K562 (cell line): ENCODE results near the gene GALT. TPM values are rescaled to one million over a fixed set of nuclear protein-coding genes. Genes with fewer than 3 reads are reported as not detected.

Experiments
- ATAC-seq: fragments of 200-7000 bp; cut with Tn5 transposase; 3 replicates; pipeline ENCODE4 v1.9.1; 2020; ENCODE audit warnings: moderate library complexity
- BruUV-seq: library from RNA; stranded (reverse); fragments of 400-500 nt; replicated peaks from 2 replicates; lab custom pipeline; 2021; lab: Mats Ljungman, UMichigan
- CTCF ChIA-PET: fragments of 300-600 bp; formaldehyde crosslinking; extraction: SDS; loops from one replicate; lab custom pipeline; 2021; ENCODE audit warnings: low intra/inter-chr PET ratio; lab: Yijun Ruan, JAX
- POLR2A ChIA-PET: fragments of 300-600, 350-650 bp; sonication (Branson Sonifier 250); formaldehyde crosslinking; extraction: SDS; loops from one replicate; lab custom pipeline; 2021; ENCODE audit warnings: antibody characterized with exemption, inconsistent platforms; lab: Yijun Ruan, JAX
- DNase-seq, 4 experiments: peaks; one replicate each; pipeline versions ENCODE4 v3.0.0 to v3.0.0-alpha.2; 2011 to 2018; ENCODE audit warnings: low spot score in 3 of 4, mixed read lengths in 3 of 4; ENCODE audit errors: extremely low read depth in 1 of 4
- FAIRE-seq: peaks from 2 replicates; lab custom pipeline; 2011; peaks lifted over from hg19 to GRCh38; lab: Jason Lieb, UNC
- H2AFZ ChIP-seq: 2 replicates; pipeline ENCODE4 v1.6.0; 2011; ENCODE audit warnings: low read depth, low read length, control low read depth, inconsistent platforms
- H3K27ac ChIP-seq: fragments of 200-600 bp; 3 replicates; pipeline ENCODE4 v1.8.0; 2011; ENCODE audit warnings: low read depth, mild to moderate bottlenecking, control low read depth, inconsistent platforms, low read length, moderate library complexity, mixed read lengths; ENCODE audit errors: extremely low read depth
- H3K27me3 ChIP-seq, 2 experiments: fragments of 300-600 bp in 1 of 2; 2 replicates in 1 of 2; 3 replicates in 1 of 2; pipeline versions ENCODE4 v1.6.0 to v1.8.0; 2011; ENCODE audit warnings: inconsistent platforms in 2 of 2, low read length in 2 of 2, mild to moderate bottlenecking in 1 of 2, mixed read lengths in 1 of 2, moderate library complexity in 1 of 2; ENCODE audit not compliant: control insufficient read depth in 2 of 2, insufficient read depth in 2 of 2
- H3K36me3 ChIP-seq: fragments of 300-600 bp; 3 replicates; pipeline ENCODE4 v1.8.0; 2011; ENCODE audit warnings: mild to moderate bottlenecking, low read length, inconsistent platforms; ENCODE audit not compliant: control insufficient read depth, insufficient read depth
- H3K4me1 ChIP-seq, 2 experiments: fragments of 200-600 bp in 1 of 2; replicated peaks in 1 of 2; 2 replicates in 1 of 2; 3 replicates in 1 of 2; pipeline versions ENCODE4 v1.5.1 to v1.8.0; 2011; ENCODE audit warnings: inconsistent platforms in 2 of 2, low read length in 2 of 2, mild to moderate bottlenecking in 1 of 2, mixed read lengths in 1 of 2, moderate library complexity in 1 of 2; ENCODE audit not compliant: control insufficient read depth in 2 of 2, insufficient read depth in 2 of 2
- H3K4me2 ChIP-seq: 2 replicates; pipeline ENCODE4 v1.6.1; 2011; ENCODE audit warnings: low read length, control low read depth, inconsistent platforms, mixed read lengths; ENCODE audit not compliant: insufficient read depth
- H3K4me3 ChIP-seq: fragments of 200-600 bp; sonication (generic), shearing (Covaris generic); 2 replicates; pipeline ENCODE4 v1.5.1; 2016; ENCODE audit warnings: control low read depth, inconsistent platforms
- H3K79me2 ChIP-seq: fragments of 200-600 bp; 3 replicates; pipeline ENCODE4 v1.8.0; 2011; ENCODE audit warnings: low read length, inconsistent platforms; ENCODE audit not compliant: control insufficient read depth, insufficient read depth
- H3K9ac ChIP-seq, 2 experiments: 2 replicates each; pipeline versions ENCODE4 v1.6.0 to v1.6.1; 2011; ENCODE audit warnings: low read depth in 2 of 2, low read length in 2 of 2, control low read depth in 1 of 2, inconsistent platforms in 1 of 2, mild to moderate bottlenecking in 1 of 2, mixed read lengths in 1 of 2; ENCODE audit not compliant: insufficient read depth in 1 of 2
- H3K9me1 ChIP-seq: one replicate; pipeline ENCODE4 v1.6.0; 2011; ENCODE audit warnings: inconsistent platforms, mild to moderate bottlenecking, low read length, moderate library complexity; ENCODE audit not compliant: control insufficient read depth, insufficient read depth
- H3K9me3 ChIP-seq: replicated peaks from 2 replicates; pipeline ENCODE4 v1.5.1; 2011; ENCODE audit warnings: low read depth, low read length, inconsistent platforms; ENCODE audit not compliant: control insufficient read depth, insufficient read depth
- H4K20me1 ChIP-seq: replicated peaks from 2 replicates; pipeline ENCODE4 v1.6.1; 2011; ENCODE audit warnings: low read length, inconsistent platforms, mixed read lengths; ENCODE audit not compliant: control insufficient read depth, insufficient read depth
- MAX ChIP-seq: sonication (generic); formaldehyde crosslinking; IDR thresholded peaks from 2 replicates; pipeline ENCODE4 v1.9.0; 2022; ENCODE audit warnings: mild to moderate bottlenecking, missing genetic modification reagents
- MCM3 ChIP-seq: fragments of 450-650 bp; IDR thresholded peaks from 2 replicates; pipeline ENCODE4 v1.6.1; 2016
- MEIS2 ChIP-seq: fragments of 450-650 bp; IDR thresholded peaks from 2 replicates; pipeline ENCODE4 v1.6.1; 2014; ENCODE audit warnings: mild to moderate bottlenecking; ENCODE audit not compliant: partially characterized antibody
- MYC ChIP-seq, 2 experiments: fragments of 250-450 bp in 1 of 2; sonication (Bioruptor Pico) in 1 of 2; IDR thresholded peaks; 2 replicates each; pipeline versions ENCODE4 v1.5.1 to v1.6.1; 2012 to 2021; ENCODE audit warnings: low read depth in 2 of 2, borderline replicate concordance in 1 of 2, improper control_type of control experiment in 1 of 2, low read length in 1 of 2, mild to moderate bottlenecking in 1 of 2, moderate library complexity in 1 of 2
- NCOR1 ChIP-seq: fragments of 450-650 bp; IDR thresholded peaks from 2 replicates; pipeline ENCODE4 v1.6.1; 2016; ENCODE audit warnings: mild to moderate bottlenecking, moderate library complexity
- NFATC3 ChIP-seq: fragments of 450-650 bp; IDR thresholded peaks from 2 replicates; pipeline ENCODE4 v1.6.1; 2017; ENCODE audit warnings: mild to moderate bottlenecking
- NR4A1 ChIP-seq, 2 experiments: fragments of 250-450 bp in 1 of 2; fragments of 450-650 bp in 1 of 2; sonication (Bioruptor Pico) in 1 of 2; IDR thresholded peaks; 2 replicates each; pipeline versions ENCODE4 v1.4.0 to v1.6.1; 2016 to 2020; ENCODE audit warnings: mild to moderate bottlenecking in 2 of 2, missing compliant biosample characterization in 1 of 2, missing genetic modification characterization in 1 of 2, moderate library complexity in 1 of 2
- PBX2 ChIP-seq, 2 experiments: IDR thresholded peaks in 1 of 2; conservative IDR thresholded peaks in 1 of 2; 2 replicates each; pipeline ENCODE4 v1.6.1; 2016; ENCODE audit warnings: low read depth in 2 of 2, mild to moderate bottlenecking in 1 of 2, missing compliant biosample characterization in 1 of 2, missing genetic modification characterization in 1 of 2, moderate library complexity in 1 of 2
- POLR2G ChIP-seq: fragments of 200-400 bp; formaldehyde crosslinking; IDR thresholded peaks from 2 replicates; pipeline ENCODE4 v1.6.1; 2017; ENCODE audit warnings: low read depth, mild to moderate bottlenecking, antibody characterized with exemption, low read length, moderate library complexity
- RBFOX2 ChIP-seq: fragments of 200-400 bp; formaldehyde crosslinking; IDR thresholded peaks from 2 replicates; pipeline ENCODE4 v1.6.1; 2017; ENCODE audit warnings: low read depth, mild to moderate bottlenecking, low read length, moderate library complexity
- SAFB ChIP-seq: fragments of 200-400 bp; formaldehyde crosslinking; IDR thresholded peaks from 2 replicates; pipeline ENCODE4 v1.6.1; 2017; ENCODE audit warnings: low read depth, low read length, borderline replicate concordance
- TAF9B ChIP-seq: fragments of 450-650 bp; IDR thresholded peaks from 2 replicates; pipeline ENCODE4 v1.6.1; 2018; ENCODE audit warnings: mild to moderate bottlenecking; ENCODE audit not compliant: partially characterized antibody
- TCF7L2 ChIP-seq: fragments of 150-350 bp; IDR thresholded peaks from 2 replicates; pipeline ENCODE4 v1.6.1; 2016; ENCODE audit warnings: low read depth, mild to moderate bottlenecking, low read length, moderate library complexity
- TGIF2 ChIP-seq: sonication (generic); formaldehyde crosslinking; IDR thresholded peaks from 2 replicates; pipeline ENCODE4 v1.8.1; 2022; ENCODE audit warnings: mild to moderate bottlenecking, missing genetic modification reagents, moderate library complexity
- ZBED1 ChIP-seq: IDR thresholded peaks from 2 replicates; pipeline ENCODE4 v1.6.1; 2014
- ZFP1 ChIP-seq: fragments of 450-650 bp; formaldehyde crosslinking; IDR thresholded peaks from 2 replicates; pipeline ENCODE4 v1.4.0; 2020; ENCODE audit warnings: mild to moderate bottlenecking, mixed read lengths
- ZNF57 ChIP-seq: fragments of 450-650 bp; formaldehyde crosslinking; IDR thresholded peaks from 2 replicates; pipeline ENCODE4 v1.4.0; 2020; ENCODE audit warnings: mild to moderate bottlenecking, moderate library complexity
- WGBS: fragments of 100-300 bp; shearing (Covaris generic); methylation state at CpG from one replicate; pipeline ENCODE4 v1.1.6; 2016; ENCODE audit warnings: low coverage, mixed read lengths; ENCODE audit not compliant: insufficient coverage; ENCODE audit errors: missing lambda C conversion rate; 5-methylcytosine and 5-hydroxymethylcytosine counted together
- in situ Hi-C: fragments of 300-500 bp; cut with MboI; formaldehyde crosslinking; loops from 4 replicates; pipeline ENCODE4 v1.15.0; 2018; ENCODE audit warnings: inconsistent platforms, mixed read lengths
- intact Hi-C: fragments of 100-400 bp; cut with micrococcal nuclease; formaldehyde crosslinking; loops from 2 replicates; pipeline ENCODE4 v1.14.2; 2022
- polyA plus RNA-seq, 8 experiments: library from polyadenylated mRNA; depleted of rRNA in 4 of 8; stranded (reverse) in 5 of 8; unstranded in 3 of 8; fragments of >200 nt; fragmentation: Nextera tagmentation in 2 of 8; fragmentation: Illumina TruSeq in 1 of 8; extraction: Ambion mirVana in 2 of 8; extraction: Trizol in 1 of 8; gene quantifications; 2 replicates each; pipeline versions ENCODE4 v1.2.1 to v1.2.3, GENCODE V29; 2011 to 2014; ENCODE audit warnings: inconsistent platforms in 1 of 8, missing spikeins in 1 of 8
- total RNA-seq, 7 experiments: library from RNA; depleted of rRNA in 6 of 7; stranded (reverse); fragments of >200 nt in 6 of 7; fragmentation: Illumina TruSeq in 2 of 7; extraction: Trizol in 2 of 7; gene quantifications; 2 replicates each; pipeline versions ENCODE4 v1.2.1 to v1.2.3, GENCODE V29; 2011 to 2021; ENCODE audit warnings: low replicate concordance in 1 of 7

The GALT gene
- total and polyA plus RNA-seq, 9 of the 15 experiments (the other 6 are each of a cell fraction or from before 2014, with no cell fraction given): 7.3 to 29.2 (median 15.6) TPM

- no peaks in the 10 kb centered on the region; the same call in 1 of the 2 replicates for H4K20me1 ChIP-seq
- H3K9ac ChIP-seq: peak overlapping the region; percentile 89 to 92
- in situ Hi-C loops: no loop called here
- H3K4me3 ChIP-seq: peak overlapping the region; percentile 60; the same call in 1 of the 2 replicates
- WGBS: 86% methylated on average over 13 of the region's 20 CpGs
- ATAC-seq: no peak
- no peak for FAIRE-seq
- no peak overlapping the region for H3K27ac ChIP-seq
- peaks cover 12% of the 10 kb centered on the region; the same call in 1 of the 3 replicates for H3K36me3 ChIP-seq
- H3K4me1 ChIP-seq: peaks cover 10 to 19% of the 10 kb centered on the region in 2 experiments; a peak in 4 of 5 replicates
- peak overlapping the region; percentile 93 for H3K4me2 ChIP-seq
- no peaks in the 10 kb centered on the region for H3K9me1 ChIP-seq
- POLR2A ChIA-PET: interaction anchor here (1.3 kb wide), 1 partner anchor 10 kb away, joined by 4 read pairs; the partner anchor contains the start of gene DCTN3
- peak in 1 of 4 experiments; percentile 22 for DNase-seq
- CTCF ChIA-PET: no interaction called here
- no peaks in the 10 kb centered on the region for H3K9me3 ChIP-seq
- H3K27me3 ChIP-seq: no peaks in the 10 kb centered on the region
- intact Hi-C loops: loop anchor here (10.0 kb wide), 1 partner anchor 94 kb away; no protein-coding TSS in a partner anchor
- no TSS peak for BruUV-seq
- peaks cover 17% of the 10 kb centered on the region for H3K79me2 ChIP-seq
- no peak overlapping the region for H2AFZ ChIP-seq
- no peak for TF ChIP-seq SAFB
- no peak for TF ChIP-seq MYC (IDR thresholded peaks at IDR 0.05; ENCODE audit: low read depth, low read length)
- TF ChIP-seq MYC (CRISPR knock-in tag; IDR thresholded peaks at IDR 0.05; ENCODE audit: borderline replicate concordance, low read depth): no peak
- no peak for TF ChIP-seq NR4A1 (CRISPR knock-in tag; IDR thresholded peaks at IDR 0.05)
- no peak for TF ChIP-seq NR4A1 (tag; IDR thresholded peaks at IDR 0.05)
- peak; percentile 57; the same call in 1 of the 2 replicates for TF ChIP-seq RBFOX2
- TF ChIP-seq MEIS2: peak; percentile 26
- TF ChIP-seq POLR2G: peak; percentile 57; the same call in 1 of the 2 replicates
- TF ChIP-seq TAF9B: no peak
- TF ChIP-seq NCOR1: no peak
- TF ChIP-seq TGIF2 (CRISPR knock-in tag): no peak
- TF ChIP-seq NFATC3: no peak
- TF ChIP-seq ZNF57 (CRISPR knock-in tag): no peak
- 0 out of 2 replicates have a peak, but pooled peaks have one; percentile 19 for TF ChIP-seq MAX (CRISPR knock-in tag)
- no peak for TF ChIP-seq PBX2 (CRISPR knock-in tag; IDR thresholded peaks at IDR 0.05; ENCODE audit: low read depth)
- 0 out of 2 replicates have a peak, but pooled peaks have one; percentile 20 for TF ChIP-seq PBX2 (tag; conservative IDR thresholded peaks at IDR 0.05; ENCODE audit: low read depth)
- TF ChIP-seq MCM3: no peak
- no peak for TF ChIP-seq TCF7L2
- TF ChIP-seq ZFP1 (CRISPR knock-in tag): no peak
- TF ChIP-seq ZBED1: no peak
Measured at GRCh38 chr9:34610434-34611206, 35.9 kb upstream of the GALT start.
